Stimulated activated CD4-positive, alpha-beta T cell treated with anti-CD3 and anti-CD28 coated beads, TNF-alpha, amount 100 ng/mL, for 1 hour (primary cell): ENCODE data around the gene LHCGR.
"Not testable (repeated sequence)": the region's sequence is repeated elsewhere in the genome, so short reads cannot be mapped to it uniquely, and the experiment has no call there.

ENCODE experiments used
- DNase-seq, 3 donors: peaks; one replicate each; pipeline ENCODE4 v3.0.0-alpha.2; 2020; ENCODE audit warnings: low read depth in 3 of 3, low spot score in 1 of 3

The LHCGR gene

DNA sequence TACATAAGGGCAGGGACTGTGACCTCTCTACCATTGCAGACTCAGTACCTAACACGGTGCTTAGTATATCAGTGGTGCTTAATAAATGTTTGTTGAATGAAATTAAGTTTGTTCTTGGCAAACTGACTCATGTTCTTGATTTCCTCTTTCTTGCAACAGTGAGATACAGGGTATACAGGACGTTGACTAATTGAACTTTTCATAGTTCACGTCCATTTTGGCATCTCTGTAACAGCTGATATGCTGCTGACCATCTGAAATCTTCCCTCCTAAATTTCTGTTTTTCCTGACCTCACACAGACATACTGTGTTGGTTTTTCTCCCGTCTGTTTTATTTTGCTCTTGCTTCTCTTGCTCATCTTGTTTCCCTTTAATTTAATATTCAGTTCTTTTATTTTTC lies 44.2 kb downstream of the LHCGR start:
- DNase-seq: no peak

DNA sequence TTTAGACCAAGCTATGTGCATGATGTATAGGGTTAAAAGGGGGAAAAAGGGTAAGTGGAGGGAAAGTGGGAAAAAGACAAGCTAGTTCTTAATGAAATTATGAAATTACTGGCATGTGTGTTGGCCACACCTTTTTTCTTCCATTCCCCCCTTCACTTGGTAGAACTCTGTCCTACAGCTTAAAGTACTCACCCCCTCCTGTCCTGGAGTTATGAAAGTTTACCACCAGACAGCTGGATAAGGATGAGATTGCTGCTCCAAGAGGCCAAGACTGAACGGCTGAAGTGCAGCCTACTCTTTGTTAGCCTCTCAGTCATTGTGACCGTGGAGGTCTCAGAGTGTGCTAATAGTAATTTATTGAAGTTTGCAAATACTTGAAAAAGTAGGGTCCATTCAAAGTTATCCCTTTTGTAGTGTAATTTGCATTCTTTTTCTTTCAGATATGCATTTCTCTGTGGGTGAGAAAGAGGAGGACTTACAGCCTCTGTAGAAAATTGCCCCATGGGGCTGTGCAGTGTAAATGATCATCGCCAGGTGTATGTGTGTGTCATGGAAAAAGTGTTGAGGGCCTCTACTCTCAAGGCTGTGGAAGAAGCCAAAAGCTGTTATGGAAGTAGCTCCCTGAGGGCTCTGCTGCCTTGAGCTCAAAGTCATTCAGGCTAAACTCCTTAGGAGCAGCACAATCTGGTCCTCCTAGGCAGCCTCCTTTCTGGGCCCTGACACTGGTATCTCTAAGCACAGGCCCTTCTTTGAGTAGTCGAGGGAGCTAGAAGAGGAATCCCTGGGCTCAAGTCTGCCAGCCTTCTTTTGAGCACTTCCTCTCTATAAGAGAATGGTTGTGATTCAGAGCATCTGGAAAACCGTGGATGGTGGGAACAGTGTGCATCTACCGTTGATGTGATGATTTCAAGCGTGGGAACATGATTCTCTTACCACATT lies 46.2 kb downstream of the LHCGR start:
- no peak for DNase-seq

DNA sequence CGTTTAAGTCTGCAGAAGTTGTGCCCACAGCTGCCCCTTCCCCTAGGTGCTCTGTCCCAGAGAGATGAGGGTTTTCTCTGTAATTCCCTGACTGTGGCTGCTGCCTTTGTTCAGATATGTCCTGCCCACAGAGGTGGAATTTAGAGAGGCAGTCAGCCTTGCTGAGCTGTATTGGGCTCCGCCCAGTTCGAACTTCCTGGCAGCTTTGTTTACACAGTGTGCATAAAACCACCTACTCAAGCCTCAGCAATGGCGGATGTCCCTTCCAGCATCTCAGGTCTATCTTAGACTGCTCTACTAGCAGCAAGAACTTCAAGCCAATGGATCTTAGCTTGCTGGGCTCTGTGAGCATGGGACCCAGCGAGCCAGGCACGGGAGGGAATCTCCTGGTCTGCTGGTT lies 48.1 kb downstream of the LHCGR start:
- no peak for DNase-seq

DNA sequence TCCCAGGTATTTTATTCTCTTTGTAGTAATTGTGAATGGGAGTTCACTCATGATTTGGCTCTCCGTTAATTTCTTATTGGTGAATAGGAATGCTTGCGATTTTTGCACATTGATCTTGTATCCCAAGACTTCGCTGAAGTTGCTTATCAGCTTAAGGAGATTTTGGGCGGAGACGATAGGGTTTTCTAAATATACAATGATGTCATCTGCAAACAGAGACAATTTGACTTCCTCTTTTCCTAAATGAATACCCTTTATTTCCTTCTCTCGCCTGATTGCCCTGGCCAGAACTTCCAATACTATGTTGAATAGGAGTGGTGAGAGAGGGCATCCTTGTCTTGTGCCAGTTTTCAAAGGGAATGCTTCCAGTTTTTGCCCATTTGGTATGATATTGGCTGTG lies 51.9 kb downstream of the LHCGR start:
- not testable (repeated sequence) for DNase-seq

DNA sequence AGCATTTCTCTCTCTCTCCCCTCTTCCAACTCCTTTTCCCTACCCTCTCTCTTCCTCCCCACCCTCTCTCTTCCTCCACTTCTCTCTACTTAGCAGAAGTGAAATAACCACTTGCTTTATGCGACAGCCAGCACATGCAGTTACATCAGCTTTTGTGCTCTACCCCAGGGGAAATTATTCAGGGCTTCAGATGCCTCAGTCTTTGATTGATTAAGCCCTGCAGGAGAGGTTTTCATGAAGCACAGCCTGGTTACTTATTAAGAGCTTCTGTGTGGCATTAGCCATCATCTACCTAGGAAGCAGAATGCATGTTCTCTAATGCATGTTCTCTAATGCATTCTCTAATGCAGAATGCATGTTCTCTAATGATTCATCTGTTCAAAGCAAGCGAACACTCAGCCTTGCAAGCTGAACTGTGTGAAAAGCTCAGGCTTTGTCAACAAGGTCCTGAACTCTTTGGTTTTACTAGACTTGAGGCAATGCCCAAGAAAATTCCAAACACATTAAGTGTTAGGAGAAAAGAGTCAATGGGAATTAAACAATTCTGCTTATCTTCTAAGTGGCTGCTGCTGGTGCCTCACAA lies 56.1 kb downstream of the LHCGR start:
- no peak for DNase-seq

DNA sequence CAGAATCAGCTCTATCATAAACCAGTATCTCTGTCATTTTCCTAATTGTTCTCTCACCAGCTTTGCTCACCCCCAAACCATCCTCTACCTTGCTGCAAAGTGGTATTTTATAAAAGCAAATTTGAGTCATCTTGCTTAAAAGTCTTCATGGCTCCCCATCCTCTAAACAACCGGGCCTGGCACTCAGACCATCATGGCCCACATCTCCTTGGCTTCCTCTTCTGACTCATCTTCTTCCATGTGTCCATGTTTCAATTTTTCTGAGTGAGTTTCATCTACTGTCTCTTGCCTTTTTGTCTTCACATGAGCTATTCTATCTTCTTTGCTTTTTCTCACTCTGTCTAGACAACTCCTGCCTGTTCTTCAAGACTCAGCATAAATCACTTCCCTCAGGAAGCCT lies 58.6 kb downstream of the LHCGR start:
- no peak for DNase-seq

DNA sequence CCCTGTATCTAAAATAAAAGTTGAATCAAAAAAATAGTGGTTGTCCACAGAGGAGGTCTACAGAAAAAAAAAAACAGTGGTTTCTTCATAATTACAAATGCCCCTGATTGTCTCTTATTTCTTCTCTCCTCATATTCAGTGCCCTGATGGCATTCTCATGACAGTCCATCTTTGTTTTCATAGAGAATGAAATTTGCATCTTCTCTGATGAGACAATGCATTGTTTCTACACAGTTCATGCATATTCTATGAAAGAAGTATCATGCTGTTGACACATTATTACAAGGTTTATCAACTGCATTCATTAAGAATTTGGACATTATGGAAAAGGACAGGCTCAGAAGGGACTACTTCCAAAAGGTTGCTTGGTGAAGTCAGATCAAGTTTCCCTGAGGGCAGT lies 59.5 kb downstream of the LHCGR start:
- no peak for DNase-seq

DNA sequence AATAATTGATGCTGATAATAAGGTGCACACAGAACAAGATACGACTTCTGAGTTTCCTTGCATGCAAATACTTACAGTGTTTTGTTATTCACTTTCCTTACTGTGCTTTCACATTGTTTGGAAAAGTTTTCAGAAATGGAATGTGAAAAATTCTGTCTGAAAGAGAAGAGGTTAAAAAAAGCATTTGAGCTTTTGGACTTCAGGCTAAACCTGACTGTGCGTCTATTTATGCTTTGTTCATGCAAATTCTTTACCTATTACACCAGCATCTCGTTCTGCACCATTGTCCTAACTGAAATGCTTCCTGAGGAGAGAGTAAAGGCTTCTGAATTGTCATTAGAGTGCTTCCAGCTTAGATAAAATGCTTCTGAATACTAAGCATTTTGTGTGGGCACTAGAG lies 61.4 kb downstream of the LHCGR start:
- no peak for DNase-seq

DNA sequence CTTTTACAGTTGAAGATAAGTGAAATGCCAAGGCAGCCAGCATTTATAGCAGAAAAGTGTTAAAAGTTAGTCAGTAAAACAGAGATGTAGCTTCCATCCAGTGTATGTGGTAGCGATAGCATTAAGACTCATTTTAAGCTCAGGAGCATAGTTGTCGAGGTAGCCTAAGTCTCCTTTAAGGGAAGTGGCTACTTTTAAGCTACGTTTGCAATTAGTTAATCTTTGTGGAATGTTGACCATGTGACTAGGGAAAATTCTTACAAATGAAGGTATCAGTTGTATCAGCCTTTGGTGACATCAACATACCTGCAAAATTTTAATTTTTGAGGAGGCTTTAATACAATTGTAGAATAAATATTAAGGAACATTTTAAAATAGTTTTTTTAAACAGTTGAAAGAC lies 61.9 kb downstream of the LHCGR start:
- DNase-seq: no peak

DNA sequence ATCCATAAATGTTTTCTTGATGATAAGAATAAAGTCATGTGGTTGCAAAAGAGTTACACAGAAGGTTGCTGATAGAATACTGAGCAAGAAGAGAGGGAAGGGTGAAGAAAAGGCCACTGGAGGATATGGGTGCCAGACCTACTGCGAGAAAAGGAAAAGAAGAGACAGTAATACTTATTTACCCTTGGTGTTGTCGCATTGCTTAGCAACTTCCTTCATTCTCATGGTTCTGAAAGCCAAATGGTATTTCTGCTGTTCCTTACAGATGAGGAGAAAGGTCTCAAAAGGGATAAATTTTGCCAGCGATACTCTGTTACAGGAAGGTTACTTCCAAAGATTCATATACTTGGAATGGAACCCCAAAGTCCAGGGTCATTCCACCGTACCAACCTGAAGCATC lies 62.5 kb downstream of the LHCGR start:
- no peak for DNase-seq

DNA sequence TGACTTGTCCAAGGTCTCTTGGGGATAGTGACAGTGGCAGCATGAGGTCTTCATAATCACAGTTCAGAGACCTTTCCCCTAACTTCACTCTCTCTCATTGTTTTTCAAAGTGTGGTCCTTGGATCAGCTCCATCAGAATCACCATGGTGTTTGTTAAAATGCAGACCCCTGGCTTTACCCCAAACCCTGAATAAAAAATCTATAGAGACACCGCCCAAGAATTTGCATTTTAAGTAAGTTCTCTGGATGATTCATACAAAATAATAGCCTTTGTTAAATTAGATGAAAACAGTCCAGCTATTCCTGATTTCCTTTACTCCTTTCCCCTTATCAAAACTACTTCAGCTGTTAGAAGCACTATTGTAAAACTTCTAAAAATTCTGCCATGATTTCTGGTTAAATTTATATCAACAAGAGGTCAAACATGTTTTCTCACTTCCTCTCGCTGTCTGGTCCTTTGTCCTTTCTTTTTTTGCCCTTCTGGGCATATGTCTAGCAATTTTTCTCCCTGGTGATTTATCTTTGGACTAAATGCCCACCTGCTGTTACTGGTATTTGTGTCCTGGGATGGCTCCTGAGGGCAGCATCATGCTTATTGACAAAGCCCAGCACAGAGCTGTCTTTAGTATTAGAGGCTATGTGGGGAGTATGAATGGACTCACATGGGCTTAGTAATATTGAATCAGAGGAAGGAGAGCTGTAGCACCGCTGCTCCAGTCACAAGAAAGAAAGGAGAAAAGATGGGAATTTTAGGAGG lies 63.4 kb downstream of the LHCGR start:
- DNase-seq: no peak

DNA sequence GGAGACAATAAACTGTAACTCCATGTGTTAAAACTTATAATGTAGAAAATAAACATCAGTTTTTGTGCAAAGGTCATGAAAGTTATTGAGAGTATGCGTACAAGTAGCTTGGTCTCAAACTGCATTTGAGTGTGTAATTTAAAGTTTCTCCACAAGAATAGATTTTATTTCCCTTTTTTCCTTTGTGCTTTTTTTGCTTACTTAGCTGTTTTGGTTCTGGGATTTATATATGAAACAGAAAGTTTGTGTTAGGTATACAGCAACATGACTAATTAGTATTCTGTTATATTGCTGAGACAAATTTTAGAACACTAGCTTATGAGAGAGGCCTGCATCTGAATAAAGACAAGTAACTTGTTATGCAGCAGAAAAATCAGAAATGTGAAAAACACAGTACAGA lies 70.4 kb downstream of the LHCGR start:
- DNase-seq: no peak

DNA sequence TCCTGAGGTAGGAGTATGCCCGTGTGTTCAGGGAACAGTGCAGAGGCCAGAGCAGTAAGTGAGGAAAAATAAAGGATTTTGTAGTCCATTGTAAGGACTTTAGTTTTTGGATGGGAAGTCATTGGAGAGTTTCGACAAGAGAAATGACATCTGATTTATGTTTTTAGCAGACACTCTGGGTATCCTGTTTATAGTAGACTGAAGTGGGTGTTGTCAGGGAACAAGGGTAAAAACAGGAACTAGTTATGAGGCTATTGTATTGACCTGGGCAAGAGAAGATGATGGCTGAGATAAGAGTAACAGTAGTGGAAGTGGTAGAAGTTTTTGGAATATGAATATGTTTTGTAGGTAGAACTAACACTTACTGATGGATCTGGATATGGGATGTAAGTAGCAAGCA lies 78.1 kb downstream of the LHCGR start:
- no peak for DNase-seq

DNA sequence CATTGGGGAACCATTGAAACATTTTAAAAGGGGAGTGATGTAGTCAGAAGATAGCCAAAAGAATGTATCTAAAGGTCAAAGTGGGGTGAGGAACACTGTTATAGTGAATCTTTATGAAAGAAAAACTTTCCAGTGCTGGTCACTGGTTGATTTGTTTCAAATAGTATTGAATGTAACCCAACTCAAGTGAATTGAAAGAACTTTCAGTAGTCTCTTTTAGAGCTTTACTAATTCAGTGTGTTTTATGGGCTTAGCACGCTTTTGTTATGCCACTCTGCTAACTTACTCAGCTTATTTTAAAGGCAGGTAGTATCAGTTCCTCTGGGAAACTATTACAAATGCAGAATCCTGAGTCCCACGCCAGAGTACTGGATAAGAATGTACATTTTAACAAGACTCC lies 80.6 kb downstream of the LHCGR start:
- DNase-seq: no peak

DNA sequence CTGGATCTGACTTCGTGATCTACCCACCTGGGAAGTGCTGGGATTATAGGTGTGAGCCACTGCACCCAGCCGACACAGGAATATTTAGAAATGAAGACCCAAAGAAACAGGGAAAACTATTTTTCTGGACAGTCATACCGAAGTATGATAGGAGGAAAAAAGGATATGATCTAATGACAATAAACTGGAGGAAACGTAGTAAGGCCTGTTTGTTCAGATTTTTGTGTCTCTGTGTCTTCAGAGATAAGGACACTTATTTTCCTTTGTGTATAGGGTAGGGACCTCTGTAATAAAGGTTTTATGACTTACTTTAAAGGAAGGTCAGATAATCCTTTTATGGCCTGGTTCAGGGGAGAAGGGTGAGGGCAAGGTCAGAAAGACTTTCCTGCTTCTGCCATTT lies 81.9 kb downstream of the LHCGR start:
- no peak for DNase-seq

DNA sequence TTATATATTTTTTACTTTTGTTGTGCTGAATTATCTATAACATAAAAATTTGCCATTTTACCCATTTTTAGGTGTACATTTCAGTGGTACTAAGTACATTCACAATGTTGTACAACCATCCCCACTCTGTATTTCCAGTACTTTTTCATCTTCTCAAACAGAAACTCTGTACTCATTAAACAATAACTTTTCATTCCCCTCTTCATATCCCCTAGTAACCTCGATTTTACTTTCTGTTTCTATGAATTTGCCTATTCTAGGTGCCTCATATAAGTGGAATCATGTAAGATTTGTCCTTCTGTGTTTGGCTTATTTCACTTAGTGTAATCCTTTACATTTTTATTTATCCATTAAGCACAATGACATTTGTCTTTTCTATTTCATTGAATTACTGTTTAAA lies 86.5 kb downstream of the LHCGR start:
- no peak for DNase-seq

DNA sequence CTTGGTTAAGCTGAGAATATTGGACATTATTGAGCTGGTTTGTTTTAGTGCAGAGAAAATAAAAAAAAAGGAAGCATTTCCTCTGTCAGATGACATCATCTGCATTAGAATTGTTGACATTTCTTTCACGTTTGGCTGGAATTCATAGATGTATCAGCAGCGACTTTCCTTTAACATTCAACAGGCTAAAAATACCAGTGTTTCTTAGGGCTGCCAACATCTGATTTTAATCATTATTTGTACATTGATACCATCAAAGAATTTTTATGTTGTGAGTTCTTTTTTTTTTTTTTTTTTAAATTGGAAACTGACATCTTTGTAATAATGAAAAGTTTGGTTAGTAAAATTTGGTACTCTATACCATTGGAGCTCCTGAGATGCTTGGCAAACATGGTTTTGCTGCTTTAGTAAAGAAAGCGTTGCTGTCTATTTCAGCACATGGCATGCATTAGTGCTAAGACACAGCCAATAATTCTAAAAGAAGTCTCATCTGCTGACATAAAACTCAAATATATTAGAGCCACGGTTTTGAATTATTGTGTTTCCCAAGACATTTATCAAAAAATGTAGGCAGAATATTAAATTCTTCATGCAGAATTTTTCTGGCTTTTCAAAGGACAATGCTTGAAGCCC lies 104.2 kb downstream of the LHCGR start:
- no peak for DNase-seq

DNA sequence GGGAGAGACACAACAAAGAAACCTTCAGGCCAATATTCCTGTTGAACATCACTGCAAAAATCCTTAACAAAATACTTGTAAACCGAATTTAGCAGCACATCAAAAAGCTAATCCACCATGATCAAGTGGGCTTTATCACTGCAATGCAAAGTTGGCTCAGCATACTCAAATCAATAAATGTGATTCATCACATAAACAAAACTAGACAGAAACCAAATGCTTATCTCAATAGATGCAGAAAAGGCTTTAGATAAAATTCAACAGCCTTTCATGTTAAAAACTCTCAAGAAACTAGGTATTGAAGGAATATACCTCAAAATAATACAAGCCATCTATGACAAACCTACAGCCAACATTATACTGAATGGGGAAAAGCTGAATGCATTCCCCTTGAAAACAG lies 117.3 kb downstream of the LHCGR start:
- DNase-seq: no peak
